Motor neuron (in vitro differentiated cells): Measurements from ENCODE around the gene BLM. TPM values are rescaled to one million over a fixed set of nuclear protein-coding genes. Genes with fewer than 3 reads are reported as not detected.

Experiments
- ATAC-seq, 8 experiments: fragments of 200-7000 bp; cut with Tn5 transposase; replicated peaks in 6 of 8; 2 replicates each; pipeline ENCODE4 v1.8.0; 2021; ENCODE audit warnings: mild to moderate bottlenecking in 8 of 8, moderate library complexity in 8 of 8
- H3K27ac ChIP-seq, 2 donors: fragments of 250-450 bp; sonication (Bioruptor Pico); 2 replicates each; pipeline ENCODE4 v1.9.0; 2021; ENCODE audit warnings: antibody characterized with exemption in 2 of 2, mild to moderate bottlenecking in 2 of 2, moderate library complexity in 1 of 2
- H3K4me1 ChIP-seq, 2 donors: fragments of 250-450 bp; sonication (Bioruptor Pico); replicated peaks in 1 of 2; 2 replicates each; pipeline ENCODE4 v1.6.1; 2021; ENCODE audit warnings: antibody characterized with exemption in 2 of 2, mild to moderate bottlenecking in 2 of 2, moderate library complexity in 1 of 2
- H3K4me3 ChIP-seq, 5 donors: fragments of 250-450 bp; sonication (Bioruptor Pico); 2 replicates each; pipeline ENCODE4 v1.9.0; 2021; ENCODE audit warnings: antibody characterized with exemption in 5 of 5, mild to moderate bottlenecking in 5 of 5, moderate library complexity in 4 of 5
- WGBS, 10 experiments: fragments of 450-650 bp; shearing (Covaris generic); methylation state at CpG; one replicate each; pipeline ENCODE4 v1.0.0; 2022; 5-methylcytosine and 5-hydroxymethylcytosine counted together
- in situ Hi-C, 9 experiments: fragments of 400-800 bp; cut with MboI; loops; one replicate each; pipeline ENCODE4 v1.15.0; 2021; ENCODE audit warnings: low sequenced_read_pairs in 9 of 9, low pct_unique_long_range_greater_than_20kb in 2 of 9; ENCODE audit not compliant: unreplicated experiment in 9 of 9
- total RNA-seq, 8 experiments: library from RNA; unstranded; fragments of 300-600 nt; gene quantifications; 2 replicates each; pipeline versions ENCODE4 v1.2.3 to v1.2.4, GENCODE V29; 2022

Gene BLM
- total RNA-seq, 8 experiments from 2014 or later: 1.2 to 15.8 (median 4.2) TPM

DNA sequence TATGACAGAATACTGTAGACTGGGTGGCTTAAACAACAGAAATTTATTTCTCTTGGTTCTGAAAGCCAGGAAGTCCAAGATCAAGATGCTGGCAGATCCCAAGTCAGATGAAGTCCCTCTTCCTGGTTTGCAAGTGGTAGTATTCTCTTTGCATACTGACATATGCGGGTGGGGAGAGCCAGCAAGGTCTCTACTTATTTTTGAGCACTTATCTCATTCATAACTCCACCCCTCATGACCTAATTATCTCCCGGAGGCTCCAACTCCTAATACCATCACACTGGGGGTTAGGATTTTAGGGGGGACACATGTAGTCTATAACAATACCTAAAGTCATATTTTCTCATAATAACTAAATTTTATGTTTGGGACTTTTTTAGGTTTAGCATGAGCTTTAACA, 65.3 kb downstream of the BLM start:
- Histone ChIP-seq H3K27ac (no peak overlapping the region), H3K4me3 (no peak overlapping the region), H3K4me1 (no peaks in the 10 kb centered on the region)
- in situ Hi-C loops: no loop called here
- 13 to 100% (median 63%) methylated on average over 1 to 2 of the region's 2 CpGs; no CpG with 5 or more reads in 3 of the 10 experiments for WGBS, 10 experiments
- ATAC-seq: peak in 4 of 8 experiments; percentile 37 to 97 (median 69)

DNA sequence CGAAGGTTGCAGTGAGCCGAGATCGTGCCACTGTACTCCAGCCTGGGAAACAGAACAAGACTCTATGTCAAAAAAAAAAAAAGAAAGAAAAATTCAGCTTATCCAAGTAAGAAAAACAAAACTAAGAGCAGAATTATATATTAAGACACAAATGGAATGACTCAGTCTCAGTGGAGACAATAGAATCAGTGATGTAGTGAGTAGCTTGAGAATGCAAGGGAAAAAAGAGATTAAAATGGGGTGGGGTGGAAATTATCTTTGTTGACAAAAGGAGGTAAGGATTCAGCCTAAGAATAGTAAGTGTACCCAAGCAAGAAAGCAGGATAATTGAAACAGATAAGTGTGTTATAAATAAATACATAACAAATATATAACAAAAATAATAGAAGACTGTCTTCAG, 70.7 kb downstream of the BLM start:
- peak in 1 of 8 experiments; percentile 28 for ATAC-seq
- Histone ChIP-seq H3K4me1 (peaks cover 7 to 14% of the 10 kb centered on the region in 2 donors), H3K4me3 (no peak overlapping the region), H3K27ac (no peak overlapping the region)
- in situ Hi-C loops: no loop called here
- WGBS, 10 experiments: 96 to 100% (median 100%) methylated on average over 3 of the region's 3 CpGs; no CpG with 5 or more reads in 3 of the 10 experiments

DNA sequence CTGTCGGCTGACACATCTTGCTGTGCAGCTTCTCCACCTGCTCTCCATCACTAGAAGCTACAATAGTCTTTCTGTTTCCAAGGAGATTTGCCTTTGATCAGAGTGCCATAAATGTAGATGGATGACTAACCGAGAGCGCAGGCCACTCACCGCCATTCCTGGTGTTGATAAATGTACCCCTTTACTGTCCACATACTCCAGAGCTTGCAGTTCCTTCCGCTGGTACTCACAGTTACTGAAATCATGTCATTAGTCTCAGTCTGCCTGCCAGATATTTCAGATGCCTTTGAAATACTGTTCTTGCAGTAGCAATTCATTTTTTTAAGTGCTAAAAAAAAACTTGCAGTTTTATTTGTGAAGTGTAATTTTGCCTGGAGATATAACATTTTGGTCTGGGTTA, 72.3 kb downstream of the BLM start:
- 57 to 100% (median 73%) methylated on average over 1 to 2 of the region's 5 CpGs; no CpG with 5 or more reads in 4 of the 10 experiments for WGBS, 10 experiments
- in situ Hi-C loops: no loop called here
- H3K4me3 ChIP-seq: no peak overlapping the region
- peaks cover 7 to 14% of the 10 kb centered on the region in 2 donors for H3K4me1 ChIP-seq
- ATAC-seq: peak in 5 of 8 experiments; percentile 78 to 92 (median 82)
- no peak overlapping the region for H3K27ac ChIP-seq

DNA sequence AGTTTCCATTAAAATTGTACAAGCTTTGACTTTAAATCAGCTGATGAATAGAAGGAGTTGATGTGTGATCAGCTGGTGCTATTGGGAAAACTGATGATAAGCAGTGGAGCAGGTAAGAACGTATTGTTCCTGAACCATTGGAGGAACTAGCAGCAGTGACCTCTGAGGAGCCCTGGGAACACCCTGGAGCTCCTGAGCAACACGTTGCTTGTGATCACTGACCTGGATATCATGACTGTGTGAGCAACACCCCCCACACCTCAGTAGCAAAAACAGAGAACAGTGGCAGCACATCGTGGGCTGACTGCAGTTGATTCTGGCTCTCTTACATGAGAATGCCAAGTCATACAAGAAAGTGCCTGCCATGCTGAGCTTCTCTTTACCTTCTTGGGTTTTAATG, 72.9 kb downstream of the BLM start:
- WGBS, 10 experiments: 43 to 80% (median 71%) methylated on average over 1 to 3 of the region's 3 CpGs; no CpG with 5 or more reads in 2 of the 10 experiments
- in situ Hi-C loops: no loop called here
- no peak overlapping the region for H3K27ac ChIP-seq
- no peak overlapping the region for H3K4me3 ChIP-seq
- peaks cover 7 to 14% of the 10 kb centered on the region in 2 donors for H3K4me1 ChIP-seq
- peak in 1 of 8 experiments; percentile 19 for ATAC-seq

DNA sequence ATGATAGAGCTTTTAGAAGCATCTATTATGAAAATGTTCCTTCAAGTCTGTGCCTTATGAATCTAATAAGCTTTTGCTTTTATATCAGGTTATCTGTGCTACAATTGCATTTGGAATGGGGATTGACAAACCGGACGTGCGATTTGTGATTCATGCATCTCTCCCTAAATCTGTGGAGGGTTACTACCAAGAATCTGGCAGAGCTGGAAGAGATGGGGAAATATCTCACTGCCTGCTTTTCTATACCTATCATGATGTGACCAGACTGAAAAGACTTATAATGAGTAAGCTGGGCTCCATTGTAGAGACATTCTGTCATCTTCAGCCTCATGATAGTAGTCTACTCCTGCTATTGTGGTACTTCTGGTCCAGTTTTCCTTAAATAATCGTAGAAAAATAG, 73.4 kb downstream of the BLM start:
- in situ Hi-C loops: no loop called here
- no peak overlapping the region for H3K27ac ChIP-seq
- no peak for ATAC-seq
- no peak overlapping the region for H3K4me3 ChIP-seq
- H3K4me1 ChIP-seq: peaks cover 7 to 14% of the 10 kb centered on the region in 2 donors
- 0 to 93% (median 81%) methylated on average over 1 to 4 of the region's 4 CpGs; no CpG with 5 or more reads in 1 of the 10 experiments for WGBS, 10 experiments

DNA sequence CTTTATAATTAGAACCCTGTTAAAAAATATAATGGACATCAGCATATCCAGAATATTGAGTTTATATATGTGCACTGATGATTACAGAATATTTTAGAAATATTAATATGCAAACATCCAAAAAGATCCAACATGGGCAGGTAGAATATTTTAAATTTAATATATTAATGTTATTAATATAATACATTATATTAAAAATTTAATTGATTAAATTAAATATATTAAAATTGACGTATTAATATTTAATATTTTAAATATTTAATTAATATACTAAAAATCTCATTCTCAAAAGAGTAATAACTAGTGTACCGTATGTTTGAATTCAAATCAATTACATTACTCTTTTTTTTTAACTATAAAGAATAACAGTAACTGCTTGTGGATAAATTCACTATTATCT, 77.4 kb downstream of the BLM start:
- Histone ChIP-seq H3K4me1 (peaks cover 1 to 7% of the 10 kb centered on the region in 2 donors), H3K4me3 (no peak overlapping the region), H3K27ac (no peak overlapping the region)
- no peak for ATAC-seq
- 51 to 100% (median 91%) methylated on average over 2 of the region's 2 CpGs; no CpG with 5 or more reads in 1 of the 10 experiments for WGBS, 10 experiments
- in situ Hi-C loops: no loop called here

DNA sequence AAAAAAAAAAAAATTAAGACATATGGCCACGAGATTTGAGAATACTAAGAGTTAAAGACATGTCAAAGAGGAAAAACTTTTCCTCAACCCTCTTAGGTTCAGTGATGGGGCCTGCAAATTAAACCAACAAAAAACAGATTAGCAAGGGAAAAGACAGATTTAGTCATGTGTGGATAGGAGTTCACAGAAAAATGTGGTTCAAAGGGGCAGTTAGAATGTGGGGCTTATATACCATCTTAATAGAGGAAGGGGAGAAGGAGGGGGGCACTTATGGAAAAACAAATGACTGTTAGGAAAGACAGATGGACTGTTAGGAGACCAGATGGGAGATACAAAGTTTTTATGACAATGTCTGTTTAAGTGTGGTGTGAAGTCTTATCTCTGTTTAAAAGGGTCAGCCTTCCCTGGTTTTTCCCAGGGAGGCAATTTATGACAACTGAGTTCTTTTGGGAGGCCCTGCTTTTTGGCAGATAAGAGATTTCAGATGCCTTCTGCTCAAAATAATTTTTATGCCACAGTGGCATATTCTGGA, 82.6 kb downstream of the BLM start:
- Histone ChIP-seq H3K4me3 (no peak overlapping the region), H3K27ac (no peak overlapping the region), H3K4me1 (no peaks in the 10 kb centered on the region)
- 38 to 100% (median 84%) methylated on average over 1 of the region's 1 CpG for WGBS, 10 experiments
- in situ Hi-C loops: no loop called here
- no peak for ATAC-seq

DNA sequence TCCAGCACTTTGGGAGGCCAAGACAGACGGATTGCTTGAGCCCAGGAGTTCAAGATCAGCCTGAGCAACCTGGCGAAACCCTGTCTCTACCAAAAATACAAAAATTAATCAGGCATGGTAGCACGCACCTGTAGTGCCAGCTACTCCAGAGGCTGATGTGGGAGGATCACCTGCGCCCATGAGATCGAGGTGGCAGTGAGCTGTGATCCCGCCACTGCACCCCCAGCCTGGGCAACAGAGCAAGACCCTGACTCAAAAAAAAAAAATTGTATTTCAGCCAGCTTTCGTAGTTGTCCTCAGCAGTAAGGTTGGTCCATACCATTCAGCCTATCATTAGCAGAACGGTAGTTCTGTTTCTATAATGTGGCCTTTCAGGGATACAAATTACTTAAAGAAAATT, 84.7 kb downstream of the BLM start:
- no peak overlapping the region for H3K4me3 ChIP-seq
- H3K27ac ChIP-seq: no peak overlapping the region
- 57 to 100% (median 89%) methylated on average over 1 to 5 of the region's 8 CpGs; no CpG with 5 or more reads in 1 of the 10 experiments for WGBS, 10 experiments
- no peaks in the 10 kb centered on the region for H3K4me1 ChIP-seq
- ATAC-seq: no peak
- in situ Hi-C loops: no loop called here

DNA sequence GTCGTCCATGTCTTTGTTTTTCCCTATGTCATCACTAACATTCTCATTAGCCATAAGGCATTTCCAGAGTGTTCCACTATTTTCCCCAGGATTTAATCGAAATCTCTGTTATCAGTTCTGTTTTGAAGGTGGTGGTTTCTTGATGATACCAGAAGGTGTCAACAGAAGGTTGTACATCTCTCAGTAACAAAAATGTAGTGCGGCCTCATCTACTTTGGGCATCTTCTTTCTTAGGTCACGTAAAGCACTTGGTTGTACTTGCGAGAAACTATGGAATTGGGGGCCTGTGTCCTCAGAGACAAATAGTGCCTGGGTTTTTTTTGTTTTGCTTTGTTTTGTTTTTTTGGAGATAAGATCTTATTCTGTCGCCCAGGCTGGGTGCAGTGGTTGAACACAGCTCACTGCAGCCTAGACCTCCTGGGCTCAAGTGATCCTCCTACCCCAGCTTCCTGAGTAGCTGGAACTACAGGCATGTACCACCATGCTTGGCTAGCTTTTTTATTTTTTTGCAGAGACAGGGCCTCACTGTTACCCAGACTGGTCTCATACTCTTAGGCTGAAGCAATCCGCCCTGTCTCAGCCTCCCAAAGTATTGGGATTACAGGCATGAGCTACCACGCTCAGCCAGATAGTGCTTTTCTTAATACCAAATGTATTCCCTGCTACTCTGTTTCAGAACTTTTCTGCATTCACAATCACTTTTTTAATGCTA, 90.1 kb downstream of the BLM start:
- WGBS, 10 experiments: 75 to 100% (median 94%) methylated on average over 2 to 6 of the region's 8 CpGs
- no peak overlapping the region for H3K4me3 ChIP-seq
- no peak overlapping the region for H3K27ac ChIP-seq
- no peaks in the 10 kb centered on the region for H3K4me1 ChIP-seq
- in situ Hi-C loops: no loop called here
- peak in 1 of 8 experiments; percentile 25 for ATAC-seq

DNA sequence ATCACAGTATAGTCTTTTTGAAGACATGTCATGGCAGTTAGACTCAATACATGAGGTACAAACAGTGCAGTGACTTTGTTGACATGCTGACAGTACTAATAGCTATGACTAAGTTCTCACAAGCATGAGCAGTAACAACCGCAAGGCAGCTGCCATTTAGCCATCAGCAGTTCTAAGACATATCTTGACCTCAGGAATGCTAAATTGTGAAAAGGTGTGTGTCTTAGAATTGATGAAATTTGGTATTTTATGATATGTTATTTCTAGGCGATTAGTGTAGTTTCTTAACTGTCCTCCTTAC, 90.6 kb downstream of the BLM start:
- no peak overlapping the region for H3K27ac ChIP-seq
- WGBS, 10 experiments: 80 to 100% (median 92%) methylated on average over 1 to 2 of the region's 2 CpGs; no CpG with 5 or more reads in 1 of the 10 experiments
- in situ Hi-C loops: no loop called here
- no peak for ATAC-seq
- no peak overlapping the region for H3K4me3 ChIP-seq
- H3K4me1 ChIP-seq: no peaks in the 10 kb centered on the region

DNA sequence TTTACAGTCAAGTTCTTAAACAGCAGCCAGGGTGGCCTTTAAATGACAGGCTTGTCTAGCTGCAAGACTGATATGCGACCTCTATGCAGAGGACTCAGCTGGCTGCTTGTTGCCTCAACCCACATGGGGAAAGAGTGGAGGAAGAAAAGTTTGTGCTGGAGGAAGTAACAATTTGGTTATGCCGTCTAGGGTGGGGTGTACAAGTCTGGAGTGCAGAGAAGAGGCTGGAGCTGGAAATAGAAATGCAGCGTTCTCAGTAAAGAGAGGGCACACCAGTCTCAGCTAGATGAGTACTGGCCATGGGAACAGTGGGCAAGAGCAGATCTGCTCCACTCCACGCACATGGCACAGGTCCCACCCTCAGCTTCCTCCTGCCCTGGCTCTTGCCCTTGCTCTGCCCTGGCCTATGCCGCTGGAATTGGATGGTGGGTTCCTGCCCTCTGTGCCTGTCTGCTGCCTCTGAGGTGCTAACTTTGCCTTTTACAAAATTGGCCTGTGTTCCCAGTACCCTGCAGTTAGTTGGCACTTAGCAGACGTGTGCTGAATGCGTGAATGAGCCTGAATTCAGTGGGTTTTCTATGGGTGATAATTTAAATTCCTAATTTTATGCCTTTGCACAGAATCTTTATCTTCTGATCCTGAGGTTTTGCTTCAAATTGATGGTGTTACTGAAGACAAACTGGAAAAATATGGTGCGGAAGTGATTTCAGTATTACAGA, 91.5 kb downstream of the BLM start:
- H3K4me1 ChIP-seq: no peaks in the 10 kb centered on the region
- no peak overlapping the region for H3K27ac ChIP-seq
- 73 to 100% (median 85%) methylated on average over 1 to 7 of the region's 8 CpGs for WGBS, 10 experiments
- in situ Hi-C loops: no loop called here
- ATAC-seq: peak in 2 of 8 experiments; percentile 56
- H3K4me3 ChIP-seq: no peak overlapping the region

DNA sequence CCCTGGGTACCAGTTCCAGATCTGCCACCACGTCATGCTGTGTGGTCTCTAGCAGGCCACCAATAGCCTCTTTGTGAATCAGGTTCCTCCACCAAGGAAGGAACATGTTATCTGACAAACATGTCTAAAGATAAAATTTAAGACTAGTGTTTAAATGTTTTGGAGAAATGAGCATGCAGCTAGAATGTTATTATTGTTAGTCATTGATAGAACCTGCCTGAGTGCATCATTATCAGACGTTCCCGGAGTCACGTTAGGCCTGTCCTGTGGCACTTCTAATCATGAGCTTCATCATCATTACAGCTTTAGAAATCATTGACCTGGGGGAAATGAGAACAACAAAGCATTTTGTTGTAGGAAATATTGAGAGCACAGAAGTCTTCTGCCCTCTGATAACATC, 92.4 kb downstream of the BLM start:
- Histone ChIP-seq H3K27ac (no peak overlapping the region), H3K4me3 (no peak overlapping the region), H3K4me1 (no peaks in the 10 kb centered on the region)
- in situ Hi-C loops: no loop called here
- ATAC-seq: no peak
- WGBS, 10 experiments: 80 to 100% (median 100%) methylated on average over 2 to 4 of the region's 4 CpGs; no CpG with 5 or more reads in 4 of the 10 experiments

DNA sequence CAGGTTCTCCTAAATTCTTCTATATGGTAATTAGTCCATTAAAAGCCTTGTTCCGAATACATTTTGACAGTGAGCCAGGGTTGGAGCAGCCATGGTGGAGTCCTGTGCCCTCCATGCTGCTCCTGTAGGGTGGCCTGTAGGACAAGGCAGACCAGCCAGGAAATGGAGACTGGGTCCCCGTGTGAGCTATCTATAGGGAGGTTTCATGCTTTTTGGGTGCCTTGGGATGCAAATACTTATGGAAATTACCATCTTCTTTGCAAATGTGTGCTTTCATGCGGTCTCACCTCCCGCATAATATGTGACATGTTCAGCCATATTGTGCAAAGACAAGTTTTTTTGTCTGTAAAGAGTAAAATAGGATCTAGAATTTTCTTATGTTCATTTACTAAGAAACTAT, 93.2 kb downstream of the BLM start:
- WGBS, 10 experiments: 79 to 100% (median 95%) methylated on average over 1 to 3 of the region's 4 CpGs; no CpG with 5 or more reads in 3 of the 10 experiments
- in situ Hi-C loops: no loop called here

More for the DNA sequence above, 93.2 kb downstream of the BLM start:
- H3K4me3 ChIP-seq: no peak overlapping the region
- H3K4me1 ChIP-seq: no peaks in the 10 kb centered on the region
- H3K27ac ChIP-seq: no peak overlapping the region
- ATAC-seq: no peak
